ENCODE results near the gene CHRNB2. TPM values are rescaled to one million over a fixed set of nuclear protein-coding genes. Genes with fewer than 3 reads are reported as not detected.

Gene CHRNB2
- total and polyA plus RNA-seq, 9 of the 15 experiments (the other 6 are each of a cell fraction or from before 2014, with no cell fraction given): 0.01 TPM; not detected in 8

GRCh38 chr1:154558720-154559465, 8.7 kb upstream of the CHRNB2 start (continued):
- no peak for TF ChIP-seq ZNF699 (CRISPR knock-in tag; IDR thresholded peaks at IDR 0.05; ENCODE audit: insufficient replicate concordance)
- TF ChIP-seq, protein P1, sequence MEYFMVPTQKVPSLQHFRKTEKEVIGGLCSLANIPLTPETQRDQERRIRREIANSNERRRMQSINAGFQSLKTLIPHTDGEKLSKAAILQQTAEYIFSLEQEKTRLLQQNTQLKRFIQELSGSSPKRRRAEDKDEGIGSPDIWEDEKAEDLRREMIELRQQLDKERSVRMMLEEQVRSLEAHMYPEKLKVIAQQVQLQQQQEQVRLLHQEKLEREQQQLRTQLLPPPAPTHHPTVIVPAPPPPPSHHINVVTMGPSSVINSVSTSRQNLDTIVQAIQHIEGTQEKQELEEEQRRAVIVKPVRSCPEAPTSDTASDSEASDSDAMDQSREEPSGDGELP (CRISPR knock-in tag; IDR thresholded peaks at IDR 0.05; ENCODE audit: borderline replicate concordance): peak; percentile 96
- TF ChIP-seq TCF15 (CRISPR knock-in tag; IDR thresholded peaks at IDR 0.05): no peak
- TF ChIP-seq, protein P2, sequence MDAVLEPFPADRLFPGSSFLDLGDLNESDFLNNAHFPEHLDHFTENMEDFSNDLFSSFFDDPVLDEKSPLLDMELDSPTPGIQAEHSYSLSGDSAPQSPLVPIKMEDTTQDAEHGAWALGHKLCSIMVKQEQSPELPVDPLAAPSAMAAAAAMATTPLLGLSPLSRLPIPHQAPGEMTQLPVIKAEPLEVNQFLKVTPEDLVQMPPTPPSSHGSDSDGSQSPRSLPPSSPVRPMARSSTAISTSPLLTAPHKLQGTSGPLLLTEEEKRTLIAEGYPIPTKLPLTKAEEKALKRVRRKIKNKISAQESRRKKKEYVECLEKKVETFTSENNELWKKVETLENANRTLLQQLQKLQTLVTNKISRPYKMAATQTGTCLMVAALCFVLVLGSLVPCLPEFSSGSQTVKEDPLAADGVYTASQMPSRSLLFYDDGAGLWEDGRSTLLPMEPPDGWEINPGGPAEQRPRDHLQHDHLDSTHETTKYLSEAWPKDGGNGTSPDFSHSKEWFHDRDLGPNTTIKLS (IDR thresholded peaks at IDR 0.05; ENCODE audit: borderline replicate concordance, low read depth): peak; percentile 73; the same call in 1 of the 2 replicates
- TF ChIP-seq MNT (conservative IDR thresholded peaks at IDR 0.05): peak; percentile 99
- TF ChIP-seq MAFK (IDR thresholded peaks at IDR 0.05; ENCODE audit: low read length): no peak
- TF ChIP-seq ZNF197 (CRISPR knock-in tag; IDR thresholded peaks at IDR 0.05; ENCODE audit: low read depth): peak; percentile 81; the same call in 1 of the 2 replicates
- TF ChIP-seq ZNF282 (CRISPR knock-in tag; IDR thresholded peaks at IDR 0.05): peak; percentile 45; the same call in 1 of the 2 replicates
- no peak for TF ChIP-seq PCBP2 (IDR thresholded peaks at IDR 0.05; ENCODE audit: low read depth, low read length, poor library complexity, severe bottlenecking)
- TF ChIP-seq KDM4B (IDR thresholded peaks at IDR 0.05; ENCODE audit: borderline replicate concordance in 2 of 2, low read depth in 1 of 2): peak in 1 of 2 experiments; percentile 99; a peak in 2 of 4 replicates
- no peak for TF ChIP-seq BMI1 (IDR thresholded peaks at IDR 0.05; ENCODE audit: low read length)
- TF ChIP-seq, protein P3, sequence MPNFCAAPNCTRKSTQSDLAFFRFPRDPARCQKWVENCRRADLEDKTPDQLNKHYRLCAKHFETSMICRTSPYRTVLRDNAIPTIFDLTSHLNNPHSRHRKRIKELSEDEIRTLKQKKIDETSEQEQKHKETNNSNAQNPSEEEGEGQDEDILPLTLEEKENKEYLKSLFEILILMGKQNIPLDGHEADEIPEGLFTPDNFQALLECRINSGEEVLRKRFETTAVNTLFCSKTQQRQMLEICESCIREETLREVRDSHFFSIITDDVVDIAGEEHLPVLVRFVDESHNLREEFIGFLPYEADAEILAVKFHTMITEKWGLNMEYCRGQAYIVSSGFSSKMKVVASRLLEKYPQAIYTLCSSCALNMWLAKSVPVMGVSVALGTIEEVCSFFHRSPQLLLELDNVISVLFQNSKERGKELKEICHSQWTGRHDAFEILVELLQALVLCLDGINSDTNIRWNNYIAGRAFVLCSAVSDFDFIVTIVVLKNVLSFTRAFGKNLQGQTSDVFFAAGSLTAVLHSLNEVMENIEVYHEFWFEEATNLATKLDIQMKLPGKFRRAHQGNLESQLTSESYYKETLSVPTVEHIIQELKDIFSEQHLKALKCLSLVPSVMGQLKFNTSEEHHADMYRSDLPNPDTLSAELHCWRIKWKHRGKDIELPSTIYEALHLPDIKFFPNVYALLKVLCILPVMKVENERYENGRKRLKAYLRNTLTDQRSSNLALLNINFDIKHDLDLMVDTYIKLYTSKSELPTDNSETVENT (CRISPR knock-in tag; IDR thresholded peaks at IDR 0.05): peak; percentile 42; the same call in 1 of the 2 replicates
- TF ChIP-seq CC2D1A (IDR thresholded peaks at IDR 0.05): no peak
- TF ChIP-seq PHB (CRISPR knock-in tag; IDR thresholded peaks at IDR 0.05): no peak
- no peak for TF ChIP-seq POLR2AphosphoS5 (IDR thresholded peaks at IDR 0.05; ENCODE audit: control insufficient read depth, insufficient read depth, low read depth, low read length)
- TF ChIP-seq FOXM1 (IDR thresholded peaks at IDR 0.05; ENCODE audit: low read depth): peak; percentile 27; the same call in 1 of the 2 replicates
- TF ChIP-seq FOXM1 (CRISPR knock-in tag; IDR thresholded peaks at IDR 0.05; ENCODE audit: low read depth): peak; percentile 90
- TF ChIP-seq OTX1 (CRISPR knock-in tag; IDR thresholded peaks at IDR 0.05): 0 out of 2 replicates have a peak, but pooled peaks have one; percentile 12
- no peak for TF ChIP-seq SNIP1 (IDR thresholded peaks at IDR 0.05; ENCODE audit: low read depth)
- TF ChIP-seq NCOA4 (IDR thresholded peaks at IDR 0.05; ENCODE audit: partially characterized antibody): no peak
- no peak for TF ChIP-seq ZNF133 (CRISPR knock-in tag; IDR thresholded peaks at IDR 0.05)
